ENCODE measurements around the gene HOXC10.

Gene HOXC10
- 0 reads per million in 2 donors for total RNA-seq

- DNase-seq: peak; percentile 54
These were observed at the start of gene HOXC10 for GRCh38 chr12:53984901-53985691. Gene HOXC10 (plus strand): TSS chr12:53985146. CDS start chr12:53985260, 114 bp downstream.

DNA sequence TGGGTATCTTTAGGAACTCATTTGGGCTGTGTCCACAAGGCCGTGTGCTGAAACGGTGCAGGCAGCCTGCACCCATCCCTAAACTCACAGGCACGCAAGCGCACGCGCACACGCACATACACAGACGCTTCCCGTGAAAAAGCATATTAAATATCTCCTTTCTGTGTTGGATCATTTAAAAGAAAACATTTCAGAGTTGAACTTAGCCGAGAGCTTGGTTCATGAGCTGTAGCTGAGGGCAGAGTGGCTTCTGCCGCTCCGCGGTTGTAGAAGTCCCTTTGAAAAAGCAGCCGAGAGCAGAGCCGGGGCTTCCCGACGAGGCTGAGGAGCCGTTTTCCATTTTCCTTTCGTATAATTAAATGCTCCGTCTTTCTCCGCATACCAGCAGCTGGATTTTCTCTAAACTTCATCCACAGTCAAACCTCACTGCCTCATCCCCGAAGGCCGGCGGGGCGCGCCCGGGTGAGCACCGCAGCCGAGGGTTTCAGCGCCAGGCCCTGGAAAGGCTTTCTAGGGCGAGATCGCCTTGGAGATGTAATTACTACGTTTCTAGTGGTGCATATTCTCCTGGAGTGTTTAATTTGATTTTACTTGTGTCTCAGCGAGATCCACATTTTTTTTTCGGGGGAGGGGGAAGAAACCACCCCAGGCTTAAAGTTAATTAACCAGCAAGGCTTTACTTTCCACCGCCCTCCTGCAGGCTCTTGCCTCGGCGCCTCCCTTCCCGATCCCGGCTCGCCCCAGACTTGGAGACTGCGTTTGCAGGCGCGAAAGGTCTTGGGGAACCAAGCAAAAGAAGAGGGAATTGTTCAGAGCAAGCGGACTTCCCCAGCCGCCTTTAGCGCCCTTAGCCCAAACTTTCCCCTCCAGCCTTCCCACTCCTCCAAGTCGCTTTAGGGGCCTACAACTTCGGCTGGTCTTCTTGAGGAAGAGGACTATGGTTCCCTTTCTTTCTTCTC lies 49.3 kb upstream of the HOXC10 start:
- DNase-seq: no peak

GRCh38 chr12:53937099-53937498 lies 47.8 kb upstream of the HOXC10 start:
- no peak for DNase-seq

DNA sequence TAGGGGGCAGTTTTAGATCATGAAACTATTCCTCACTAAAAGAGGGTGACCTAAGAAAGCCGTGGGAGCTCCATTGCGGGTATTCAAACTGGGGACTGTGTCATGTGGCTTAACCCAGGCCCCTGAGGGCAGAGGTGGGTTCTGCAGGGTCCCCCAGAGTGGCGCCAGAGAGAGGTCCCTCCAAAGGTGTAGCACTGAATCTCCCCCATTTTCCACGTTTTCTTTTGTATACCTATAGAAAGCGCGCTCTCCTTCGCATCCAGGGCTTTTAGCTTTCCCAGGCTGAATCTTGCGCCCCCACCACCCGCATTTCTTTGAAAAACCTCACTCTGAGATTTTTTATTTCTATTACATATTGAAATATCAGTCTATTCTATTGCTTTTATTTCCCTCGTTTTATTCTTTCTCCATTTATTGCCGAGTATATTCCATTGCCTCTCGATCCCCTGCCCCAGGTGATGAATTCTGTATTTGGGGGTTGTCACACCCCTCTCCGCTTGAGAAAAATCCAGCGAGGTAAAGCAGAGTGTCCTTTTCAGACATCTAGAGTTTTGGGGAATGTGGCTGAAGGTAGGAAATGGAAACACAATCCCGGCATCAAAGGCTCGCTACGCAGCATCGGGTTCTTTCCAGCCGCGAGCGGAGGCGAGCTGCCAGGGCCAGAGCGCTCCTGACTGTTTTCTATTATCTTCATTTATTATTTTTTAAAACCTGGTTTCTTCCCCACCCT lies 47.2 kb upstream of the HOXC10 start:
- no peak for DNase-seq

DNA sequence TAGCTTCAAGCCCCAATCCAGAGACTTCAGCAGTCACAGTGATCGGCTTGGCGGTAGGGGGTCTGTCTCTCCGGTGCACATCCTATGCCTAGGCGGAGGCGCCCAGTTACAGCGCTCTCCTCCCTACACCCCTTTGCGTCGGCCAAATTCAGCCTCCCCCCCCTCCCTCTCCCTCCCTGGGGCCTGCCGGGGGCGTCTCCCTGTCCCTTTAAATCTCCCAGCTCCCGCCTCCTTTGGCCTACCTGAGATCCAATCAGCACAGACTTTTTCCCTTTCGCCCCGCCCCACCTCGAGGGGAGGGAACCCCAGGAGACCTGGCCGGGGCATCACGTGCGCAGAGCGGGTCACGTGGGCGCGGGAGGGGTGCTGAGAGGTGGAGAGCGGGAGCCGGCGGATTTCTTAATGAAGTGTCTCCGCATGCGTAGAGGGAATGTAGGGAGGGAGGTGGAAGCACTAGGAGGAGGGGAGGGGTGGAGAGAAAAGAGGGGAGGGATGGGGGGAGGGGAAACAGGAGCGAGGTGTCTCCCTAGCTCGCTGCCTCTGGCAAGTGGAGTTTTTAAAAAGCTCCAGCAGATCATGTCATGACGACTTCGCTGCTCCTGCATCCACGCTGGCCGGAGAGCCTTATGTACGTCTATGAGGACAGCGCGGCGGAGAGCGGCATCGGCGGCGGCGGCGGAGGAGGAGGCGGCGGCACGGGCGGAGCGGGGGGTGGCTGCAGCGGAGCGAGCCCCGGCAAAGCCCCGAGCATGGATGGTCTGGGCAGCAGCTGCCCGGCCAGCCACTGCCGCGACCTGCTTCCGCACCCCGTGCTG lies 46.4 kb upstream of the HOXC10 start, which contains the start of gene HOXC13:
Gene HOXC13 (plus strand): TSS at position 506 of the 815 bp plus-strand sequence. CDS start 76 bp downstream, at position 582.
- DNase-seq: no peak

- no peak for DNase-seq
These were observed 45.5 kb upstream of the HOXC10 start for GRCh38 chr12:53939141-53940108.

DNA sequence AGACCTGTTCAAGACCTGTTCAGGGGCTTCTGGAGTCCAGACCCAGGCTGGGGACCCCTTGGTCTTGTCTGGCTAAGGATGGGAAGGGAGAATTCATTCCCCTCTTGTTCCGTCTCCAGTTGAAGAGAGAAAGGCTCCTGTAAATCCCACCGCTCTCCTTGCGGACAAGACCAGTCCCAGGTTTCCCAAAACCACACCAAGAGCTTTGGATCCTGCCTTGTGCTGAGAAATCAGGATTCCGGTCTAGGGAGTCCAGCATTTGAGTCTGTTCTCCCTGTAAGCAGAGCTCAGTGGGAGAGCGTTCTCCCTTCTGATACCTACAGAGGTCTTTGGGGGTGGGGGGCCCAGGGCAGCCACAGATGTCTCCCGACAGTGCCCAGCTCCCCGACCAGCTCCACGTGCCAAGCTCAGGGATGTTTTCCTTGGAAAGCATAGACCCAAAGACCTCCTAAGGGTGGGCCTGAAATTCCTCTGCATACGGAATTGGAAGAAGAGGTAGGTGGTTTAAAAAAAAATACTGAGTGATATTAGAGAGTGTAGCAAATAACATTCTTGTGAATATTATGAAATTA lies 44.4 kb upstream of the HOXC10 start:
- DNase-seq: no peak

DNA sequence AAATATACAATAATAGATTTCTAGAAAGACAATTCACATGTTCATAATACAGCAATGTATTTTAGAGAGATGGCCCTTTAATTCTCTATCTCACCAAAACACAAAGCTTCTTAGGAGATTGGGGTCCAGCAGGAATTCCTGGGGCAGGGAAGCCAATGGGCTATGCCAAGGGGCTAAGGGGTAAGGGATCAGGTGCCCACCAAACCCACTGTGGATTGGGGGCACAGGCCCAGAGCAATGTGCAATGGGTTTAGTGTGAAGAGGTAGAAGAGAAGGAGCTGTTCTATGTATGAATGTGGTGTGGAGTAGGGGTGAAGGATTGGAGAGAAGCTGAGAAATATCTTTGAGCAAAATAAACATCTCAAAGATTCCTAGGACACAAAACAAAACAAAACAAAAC lies 43.8 kb upstream of the HOXC10 start:
- DNase-seq: no peak

GRCh38 chr12:53941750-53942149 lies 43.2 kb upstream of the HOXC10 start:
- DNase-seq: no peak

GRCh38 chr12:53942467-53942997 lies 42.4 kb upstream of the HOXC10 start:
- DNase-seq: no peak

DNA sequence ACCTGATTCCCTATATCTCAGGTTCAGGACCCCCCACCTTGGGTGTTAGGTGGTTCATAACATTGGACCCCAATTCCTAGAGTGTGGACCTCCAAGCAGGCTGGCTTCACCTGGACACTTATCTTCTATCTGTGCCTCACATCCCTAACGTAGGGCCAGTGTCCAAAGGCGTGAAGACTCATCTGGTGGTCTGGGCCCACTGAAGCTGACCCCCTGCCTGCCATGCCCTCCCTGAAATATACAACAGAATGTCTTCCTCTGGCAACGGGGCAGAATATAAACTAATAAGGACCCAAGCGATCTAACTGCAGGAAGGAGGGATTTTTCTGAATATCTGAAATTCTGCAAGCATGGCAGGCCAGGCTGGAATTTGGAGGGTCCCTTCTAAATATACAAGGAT lies 40.7 kb upstream of the HOXC10 start:
- DNase-seq: no peak

DNA sequence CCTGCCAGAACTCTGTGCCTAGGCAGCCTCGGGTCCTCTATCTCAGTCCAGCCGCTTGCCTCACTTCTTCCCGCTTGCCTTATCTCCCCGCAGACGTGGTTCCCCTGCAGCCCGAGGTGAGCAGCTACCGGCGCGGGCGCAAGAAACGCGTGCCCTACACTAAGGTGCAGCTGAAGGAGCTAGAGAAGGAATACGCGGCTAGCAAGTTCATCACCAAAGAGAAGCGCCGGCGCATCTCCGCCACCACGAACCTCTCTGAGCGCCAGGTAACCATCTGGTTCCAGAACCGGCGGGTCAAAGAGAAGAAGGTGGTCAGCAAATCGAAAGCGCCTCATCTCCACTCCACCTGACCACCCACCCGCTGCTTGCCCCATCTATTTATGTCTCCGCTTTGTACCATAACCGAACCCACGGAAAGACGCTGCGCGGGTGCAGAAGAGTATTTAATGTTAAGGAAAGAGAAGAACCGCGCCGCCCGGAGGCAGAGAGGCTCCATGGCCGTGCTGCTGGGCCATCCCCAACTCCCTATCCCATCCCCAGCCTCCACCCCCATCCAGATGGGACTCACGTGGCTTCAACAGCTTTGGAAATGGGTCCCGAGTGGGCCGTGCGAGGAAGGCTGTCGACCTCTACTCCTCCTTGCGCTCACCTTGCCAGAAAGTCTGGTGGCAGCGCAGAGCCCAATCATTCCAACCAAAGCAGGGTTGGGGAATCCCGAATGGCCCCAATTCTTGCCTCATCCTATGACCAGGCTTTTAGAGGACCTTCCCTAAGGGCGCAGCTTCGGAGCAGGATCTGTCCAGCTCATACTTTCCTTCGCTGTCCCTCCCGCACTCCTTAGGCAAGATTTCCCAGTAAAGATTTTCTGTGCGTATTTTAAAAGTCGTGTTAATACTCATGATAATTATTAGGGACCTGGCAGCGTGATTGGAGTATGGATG lies 39.8 kb upstream of the HOXC10 start:
- no peak for DNase-seq

DNA sequence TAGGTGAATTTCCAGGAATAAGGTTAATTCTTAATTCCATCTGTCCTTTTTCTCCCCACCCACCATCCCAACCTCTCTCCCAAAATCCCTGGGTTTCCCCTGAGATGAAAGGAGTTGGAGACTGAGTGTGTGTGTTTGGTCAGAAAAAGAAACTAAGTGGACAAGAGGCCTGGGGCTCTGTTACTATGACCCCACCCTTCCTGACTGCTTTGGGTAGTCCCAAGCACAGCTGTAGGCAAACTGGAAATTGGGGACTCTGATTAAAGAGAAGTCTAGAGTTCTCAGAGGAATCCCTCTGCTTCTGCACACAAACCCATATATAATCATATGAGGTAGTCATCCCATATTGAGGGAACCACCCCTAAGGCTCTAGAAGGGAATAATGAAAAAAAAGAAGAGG lies 37.2 kb upstream of the HOXC10 start:
- DNase-seq: no peak

DNA sequence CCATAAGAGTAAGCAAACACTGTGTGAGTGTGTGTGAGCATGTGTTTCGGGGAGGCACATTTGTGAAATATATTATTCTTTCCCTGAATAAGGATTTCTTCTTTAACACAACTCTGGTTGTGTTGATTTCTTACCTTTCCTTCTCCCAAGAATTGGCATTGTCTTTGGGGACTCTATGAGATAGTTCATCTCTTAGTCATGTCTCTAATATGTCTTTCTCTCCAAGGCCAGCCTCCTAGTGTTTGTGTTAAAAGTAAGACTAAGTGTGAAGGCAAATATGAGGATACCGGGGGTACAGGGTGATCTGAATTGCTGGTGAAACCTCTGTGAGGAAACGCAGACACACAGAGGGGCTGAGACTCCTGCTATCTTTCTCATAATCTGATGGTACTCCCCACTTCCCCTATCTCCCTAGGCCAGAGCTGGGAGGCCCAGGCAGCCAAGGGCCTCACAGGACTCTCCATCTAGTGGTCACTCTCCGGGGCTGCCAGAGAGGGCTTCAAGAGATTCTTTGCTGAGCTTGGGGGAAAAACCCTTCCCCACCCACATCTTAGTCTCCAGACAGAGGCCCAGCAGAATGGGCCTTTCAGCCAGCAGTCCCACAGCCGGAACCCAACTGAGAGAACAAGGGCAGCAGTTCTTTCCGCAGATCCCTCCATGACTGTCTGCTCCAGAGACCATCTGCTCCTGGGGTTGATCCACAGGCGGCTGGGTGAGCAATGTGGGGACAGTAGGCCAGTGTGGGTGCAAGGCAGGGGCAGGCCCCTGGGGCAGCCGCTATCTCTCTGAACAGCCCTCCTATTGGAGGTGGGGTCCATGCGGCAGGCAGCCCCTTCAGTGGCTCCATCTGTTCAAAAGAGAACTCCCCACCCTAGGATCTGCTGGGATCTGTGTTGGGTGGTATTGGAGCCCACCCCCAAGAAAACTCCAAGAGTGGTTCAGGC lies 36.0 kb upstream of the HOXC10 start:
- no peak for DNase-seq

GRCh38 chr12:53949631-53950436 lies 35.1 kb upstream of the HOXC10 start:
- DNase-seq: no peak

GRCh38 chr12:53950437-53950773 lies 34.5 kb upstream of the HOXC10 start:
- DNase-seq: no peak

Measured in T-helper 9 cell (primary cell).